Neutrophil (primary cell): ENCODE results near the gene CBX7.

Experiments used
- H3K27ac ChIP-seq: fragments of 200-600 bp; sonication (generic); 2 replicates; pipeline ENCODE4 v1.5.1; 2016; ENCODE audit warnings: mild to moderate bottlenecking, moderate library complexity
- H3K27me3 ChIP-seq: fragments of 200-600 bp; sonication (generic); 2 replicates; pipeline ENCODE4 v1.6.0; 2016; ENCODE audit warnings: mild to moderate bottlenecking
- H3K36me3 ChIP-seq: fragments of 200-600 bp; sonication (generic); 2 replicates; pipeline ENCODE4 v1.5.1; 2017
- H3K4me1 ChIP-seq, 2 experiments: fragments of 200-600 bp in 1 of 2; sonication (generic) in 1 of 2; 1 replicate in 1 of 2; 2 replicates in 1 of 2; pipeline versions ENCODE4 v1.5.1 to v1.6.1; 2013 to 2016; ENCODE audit warnings: low read depth in 1 of 2, low read length in 1 of 2, mild to moderate bottlenecking in 1 of 2, moderate library complexity in 1 of 2; ENCODE audit not compliant: control insufficient read depth in 1 of 2, insufficient read depth in 1 of 2
- H3K4me3 ChIP-seq, 2 experiments: fragments of 200-600 bp in 1 of 2; sonication (generic) in 1 of 2; 1 replicate in 1 of 2; 2 replicates in 1 of 2; pipeline ENCODE4 v1.5.1; 2013 to 2016; ENCODE audit warnings: low read depth in 1 of 2, low read length in 1 of 2, mild to moderate bottlenecking in 1 of 2, moderate library complexity in 1 of 2
- H3K9me3 ChIP-seq: fragments of 200-600 bp; sonication (generic); 2 replicates; pipeline ENCODE4 v1.5.1; 2016
- TF ChIP-seq, protein P1 (sequence below): fragments of 200-600 bp; sonication (generic); IDR thresholded peaks from 2 replicates; pipeline ENCODE4 v1.5.1; 2016; ENCODE audit warnings: antibody characterized with exemption

The CBX7 gene

DNA sequence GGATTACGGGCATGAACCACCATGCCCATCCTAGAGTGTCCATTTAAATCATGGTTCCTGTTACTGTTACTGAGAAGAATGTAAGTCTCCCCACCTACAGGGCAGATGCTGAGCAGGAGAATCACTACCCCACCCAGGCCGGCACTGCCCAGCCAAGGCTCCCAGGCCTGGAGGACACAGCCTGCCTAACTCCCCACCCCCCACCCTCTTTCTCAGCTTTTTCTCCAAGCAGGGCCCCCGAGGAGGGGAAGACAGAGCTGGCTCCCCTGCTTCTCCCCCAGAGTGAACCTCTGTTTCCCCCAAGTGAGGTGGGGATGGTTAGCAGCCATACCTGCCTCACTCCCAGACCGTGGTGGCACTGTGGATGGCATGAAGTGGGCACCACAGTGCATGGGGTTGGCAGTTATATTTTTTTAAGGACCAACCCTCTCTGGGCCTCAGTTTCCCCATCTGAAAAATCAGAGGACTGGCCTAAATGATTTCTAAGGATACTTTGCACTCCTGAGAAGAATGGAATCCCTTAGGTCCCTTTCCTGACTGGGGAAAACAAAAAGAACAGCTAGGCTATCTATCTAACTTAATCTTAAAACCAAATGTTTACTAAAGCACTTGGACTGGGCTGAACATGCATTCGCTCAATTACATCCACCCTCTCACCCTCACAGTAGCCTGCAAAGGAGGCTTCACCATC lies 5.0 kb downstream of the CBX7 start:
- Histone ChIP-seq H3K27ac (peak overlapping the region; percentile 98), H3K9me3 (no peaks in the 10 kb centered on the region), H3K4me3 (no peak overlapping the region), H3K27me3 (peaks cover 12% of the 10 kb centered on the region), H3K36me3 (peaks cover 32% of the 10 kb centered on the region), H3K4me1 (peaks cover 43 to 49% of the 10 kb centered on the region in 2 experiments)
- TF ChIP-seq, protein P1, sequence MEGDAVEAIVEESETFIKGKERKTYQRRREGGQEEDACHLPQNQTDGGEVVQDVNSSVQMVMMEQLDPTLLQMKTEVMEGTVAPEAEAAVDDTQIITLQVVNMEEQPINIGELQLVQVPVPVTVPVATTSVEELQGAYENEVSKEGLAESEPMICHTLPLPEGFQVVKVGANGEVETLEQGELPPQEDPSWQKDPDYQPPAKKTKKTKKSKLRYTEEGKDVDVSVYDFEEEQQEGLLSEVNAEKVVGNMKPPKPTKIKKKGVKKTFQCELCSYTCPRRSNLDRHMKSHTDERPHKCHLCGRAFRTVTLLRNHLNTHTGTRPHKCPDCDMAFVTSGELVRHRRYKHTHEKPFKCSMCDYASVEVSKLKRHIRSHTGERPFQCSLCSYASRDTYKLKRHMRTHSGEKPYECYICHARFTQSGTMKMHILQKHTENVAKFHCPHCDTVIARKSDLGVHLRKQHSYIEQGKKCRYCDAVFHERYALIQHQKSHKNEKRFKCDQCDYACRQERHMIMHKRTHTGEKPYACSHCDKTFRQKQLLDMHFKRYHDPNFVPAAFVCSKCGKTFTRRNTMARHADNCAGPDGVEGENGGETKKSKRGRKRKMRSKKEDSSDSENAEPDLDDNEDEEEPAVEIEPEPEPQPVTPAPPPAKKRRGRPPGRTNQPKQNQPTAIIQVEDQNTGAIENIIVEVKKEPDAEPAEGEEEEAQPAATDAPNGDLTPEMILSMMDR = no peak

DNA sequence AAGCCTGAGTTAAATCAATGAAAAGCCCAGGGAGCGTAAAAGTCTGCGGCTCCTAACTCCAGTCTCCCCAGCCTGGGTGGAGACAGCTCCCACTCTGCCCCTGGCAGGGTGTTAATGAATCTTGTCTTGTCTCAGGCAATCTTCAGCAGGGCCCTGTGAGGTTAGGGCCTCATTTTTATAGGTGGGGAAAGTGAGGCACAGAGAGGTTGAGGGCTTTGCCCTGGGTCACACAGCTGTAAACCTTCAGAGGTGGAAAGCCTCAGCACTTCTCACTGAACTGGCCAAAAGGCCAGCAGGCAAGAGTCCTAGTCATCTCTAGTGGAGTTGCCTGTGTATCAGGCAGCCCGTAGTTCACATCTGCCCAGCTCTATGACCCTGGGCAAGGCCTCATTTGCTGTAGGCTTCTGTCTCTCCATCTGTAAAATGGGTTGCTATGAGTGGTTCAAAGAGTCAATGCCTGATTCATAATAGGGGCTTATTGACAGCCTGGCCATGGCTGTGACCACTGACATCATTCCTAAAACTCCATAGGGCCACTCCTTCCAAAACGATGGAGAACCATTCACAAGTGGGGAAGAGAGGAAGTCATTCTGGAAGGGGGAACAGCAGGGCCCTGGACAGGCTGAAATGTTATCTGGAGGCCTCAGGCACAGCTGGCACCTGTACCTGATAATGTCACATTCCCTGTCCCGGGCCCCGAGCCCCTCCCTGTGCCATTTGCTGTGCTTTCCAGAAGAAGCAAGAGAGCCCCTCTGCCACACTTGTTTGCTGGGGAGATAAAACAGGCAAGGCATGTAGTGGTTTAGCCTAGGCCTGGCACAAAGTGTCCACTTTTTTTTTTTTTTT lies 6.0 kb downstream of the CBX7 start:
- Histone ChIP-seq H3K4me3 (peak overlapping the region; percentile 94 to 96), H3K4me1 (peaks cover 36 to 42% of the 10 kb centered on the region in 2 experiments), H3K36me3 (peaks cover 32% of the 10 kb centered on the region), H3K27ac (peak overlapping the region; percentile 98), H3K9me3 (no peaks in the 10 kb centered on the region), H3K27me3 (peaks cover 12% of the 10 kb centered on the region)
- TF ChIP-seq, protein P1 = no peak

DNA sequence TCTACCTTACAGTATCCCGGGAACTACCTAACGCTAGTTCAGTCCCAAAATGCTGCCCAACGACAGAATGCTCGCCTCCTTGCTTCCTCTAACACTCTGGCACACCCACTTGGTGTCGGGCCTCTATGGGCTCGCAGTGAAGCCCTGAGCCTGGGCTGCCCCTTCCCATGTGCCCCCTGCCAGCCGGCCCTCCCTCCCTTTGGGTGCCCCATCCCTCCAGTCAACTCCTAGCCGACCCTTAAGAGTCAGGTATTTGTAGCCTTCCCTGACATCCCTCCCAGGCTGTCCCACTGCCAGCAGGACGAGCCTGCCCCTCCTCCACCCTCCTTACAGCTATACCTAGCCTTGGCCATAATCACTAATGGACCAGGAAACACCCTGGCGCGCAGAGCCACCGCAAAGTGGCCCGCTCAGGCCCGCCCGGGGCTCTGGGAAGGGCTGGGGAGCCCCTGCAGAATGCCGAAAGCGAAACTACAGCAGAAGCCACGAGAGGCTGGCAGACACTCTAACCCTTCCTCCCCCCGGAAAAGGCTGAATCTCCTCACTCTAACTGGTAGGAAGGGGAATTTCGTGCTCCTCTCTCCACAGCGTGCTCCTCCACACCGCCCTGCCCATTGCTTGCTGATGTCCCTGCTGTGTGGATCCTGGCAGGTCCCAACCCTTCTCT lies 8.2 kb downstream of the CBX7 start:
- Histone ChIP-seq H3K27me3 (peaks cover 12% of the 10 kb centered on the region), H3K9me3 (no peaks in the 10 kb centered on the region), H3K4me3 (peak overlapping the region; percentile 94 to 96), H3K4me1 (peaks cover 23 to 32% of the 10 kb centered on the region in 2 experiments), H3K27ac (peak overlapping the region; percentile 98), H3K36me3 (peaks cover 35% of the 10 kb centered on the region)
- TF ChIP-seq, protein P1 = no peak

DNA sequence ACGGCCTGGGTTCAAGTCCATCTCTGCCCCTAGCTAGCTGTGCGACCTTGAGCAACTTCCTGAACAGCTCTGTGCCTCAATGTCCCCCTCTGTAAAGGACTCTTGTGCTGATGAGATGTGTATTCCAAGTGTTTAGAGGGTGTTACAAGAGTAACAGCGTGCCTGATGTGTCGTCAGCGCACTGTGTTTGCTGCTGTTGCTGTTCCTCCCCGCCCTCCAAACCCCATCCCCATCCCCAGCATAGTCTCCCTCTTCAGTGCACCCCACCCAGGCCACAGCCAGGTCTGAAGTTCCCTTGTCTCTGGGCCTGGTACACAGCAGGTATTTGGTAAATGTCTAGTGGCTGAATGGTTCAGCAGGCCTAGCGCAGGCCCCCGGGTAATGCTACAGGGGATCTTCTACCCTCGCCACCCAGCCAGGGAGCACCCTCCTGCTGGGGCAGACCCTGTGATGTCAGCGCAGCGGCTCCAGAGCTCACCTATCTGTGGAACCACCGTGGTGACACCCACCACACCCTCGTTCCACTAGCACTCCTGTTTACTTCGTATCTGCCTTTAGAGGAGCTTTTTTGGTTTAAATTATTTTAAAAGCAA lies 10.3 kb downstream of the CBX7 start:
- no peak overlapping the region for H3K27ac ChIP-seq
- H3K36me3 ChIP-seq = peaks cover 25% of the 10 kb centered on the region
- no peak overlapping the region for H3K4me3 ChIP-seq
- TF ChIP-seq, protein P1 = no peak
- H3K9me3 ChIP-seq = no peaks in the 10 kb centered on the region
- H3K27me3 ChIP-seq = peaks cover 12% of the 10 kb centered on the region
- peaks cover 23 to 32% of the 10 kb centered on the region in 2 experiments for H3K4me1 ChIP-seq

DNA sequence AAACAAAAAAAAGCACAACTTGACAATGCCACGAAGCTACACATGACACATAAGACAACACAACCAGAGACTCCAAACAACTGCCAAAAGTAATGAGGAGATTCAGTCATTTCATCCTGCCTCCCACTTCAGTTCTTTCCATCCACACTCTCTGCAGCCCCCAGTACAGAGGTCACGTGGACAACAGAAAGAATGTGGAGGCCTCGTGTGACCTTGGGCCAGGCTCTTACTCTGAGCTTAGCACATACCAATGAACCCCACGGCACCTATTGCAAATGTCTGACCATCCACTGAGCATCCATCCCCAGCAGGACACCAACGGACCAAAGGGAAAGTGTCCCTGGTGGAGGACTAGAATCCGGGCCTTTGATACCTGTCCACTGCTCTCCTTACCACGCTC lies 12.5 kb downstream of the CBX7 start:
- H3K36me3 ChIP-seq = peaks cover 31% of the 10 kb centered on the region
- peaks cover 11% of the 10 kb centered on the region for H3K27me3 ChIP-seq
- TF ChIP-seq, protein P1 = no peak
- H3K9me3 ChIP-seq = no peaks in the 10 kb centered on the region
- H3K27ac ChIP-seq = no peak overlapping the region
- peaks cover 12 to 14% of the 10 kb centered on the region in 2 experiments for H3K4me1 ChIP-seq
- H3K4me3 ChIP-seq = no peak overlapping the region
